Neural cell (in vitro differentiated cells): ENCODE results near the gene SURF4. TPM values are rescaled to one million over a fixed set of nuclear protein-coding genes. Genes with fewer than 3 reads are reported as not detected.

Experiments
- H2AFZ ChIP-seq: fragments of 200-600, 300-800 bp; sonication (generic), shearing (Covaris generic); 2 replicates; pipeline ENCODE4 v1.6.0; 2014; ENCODE audit warnings: low read depth, mild to moderate bottlenecking, antibody characterized with exemption, low read length, moderate library complexity
- H3F3A ChIP-seq: fragments of 200-600 bp; shearing (Covaris generic); 2 replicates; pipeline ENCODE4 v1.6.1; 2016; ENCODE audit warnings: mild to moderate bottlenecking, moderate library complexity, mixed read lengths, antibody characterized with exemption, low read length; ENCODE audit not compliant: insufficient read depth, poor library complexity, severe bottlenecking
- H3K27ac ChIP-seq: fragments of 200-600, 300-800 bp; sonication (generic), shearing (Covaris generic); 2 replicates; pipeline ENCODE4 v1.5.1; 2014; ENCODE audit warnings: mild to moderate bottlenecking, low read length, moderate library complexity
- H3K27me3 ChIP-seq: fragments of 300-800, 200-600 bp; sonication (generic), shearing (Covaris generic); 2 replicates; pipeline ENCODE4 v1.6.0; 2014; ENCODE audit warnings: mild to moderate bottlenecking, low read depth, low read length, moderate library complexity; ENCODE audit not compliant: insufficient read depth
- H3K36me3 ChIP-seq: fragments of 300-800, 200-600 bp; sonication (generic), shearing (Covaris generic); 2 replicates; pipeline ENCODE4 v1.5.1; 2014; ENCODE audit warnings: mild to moderate bottlenecking, antibody characterized with exemption, low read length, moderate library complexity; ENCODE audit not compliant: insufficient read depth
- H3K4me2 ChIP-seq: fragments of 300-800, 200-600 bp; sonication (generic), shearing (Covaris generic); 2 replicates; pipeline ENCODE4 v1.6.0; 2014; ENCODE audit warnings: mild to moderate bottlenecking, low read length
- H3K4me3 ChIP-seq: fragments of 300-800, 200-600 bp; sonication (generic), shearing (Covaris generic); 2 replicates; pipeline ENCODE4 v1.5.1; 2014; ENCODE audit warnings: mild to moderate bottlenecking, low read length, moderate library complexity
- H3K79me2 ChIP-seq: fragments of 200-600 bp; shearing (Covaris generic); replicated peaks from 2 replicates; pipeline ENCODE4 v1.6.0; 2014; ENCODE audit warnings: mild to moderate bottlenecking, low read length, moderate library complexity; ENCODE audit not compliant: insufficient read depth
- H3K9ac ChIP-seq: fragments of 300-800, 200-600 bp; sonication (generic), shearing (Covaris generic); 2 replicates; pipeline ENCODE4 v1.6.1; 2016; ENCODE audit warnings: mild to moderate bottlenecking, low read length, mixed read lengths
- H3K9me2 ChIP-seq: fragments of 200-600 bp; shearing (Covaris generic); 2 replicates; pipeline ENCODE4 v1.6.1; 2016; ENCODE audit warnings: mild to moderate bottlenecking, low read length, mixed read lengths; ENCODE audit not compliant: insufficient read depth
- H3K9me3 ChIP-seq: fragments of 200-600, 300-800 bp; sonication (generic), shearing (Covaris generic); 2 replicates; pipeline ENCODE4 v1.6.1; 2016; ENCODE audit warnings: mild to moderate bottlenecking, mixed run types, low read length, moderate library complexity, mixed read lengths
- H4K20me1 ChIP-seq: fragments of 200-600 bp; shearing (Covaris generic); 2 replicates; pipeline ENCODE4 v1.6.1; 2016; ENCODE audit warnings: mild to moderate bottlenecking, mixed run types; ENCODE audit not compliant: insufficient read depth
- CTCF ChIP-seq: fragments of 450-650 bp; IDR thresholded peaks from 2 replicates; pipeline ENCODE4 v1.5.1; 2014; ENCODE audit warnings: antibody characterized with exemption, mild to moderate bottlenecking, moderate library complexity; ENCODE audit not compliant: poor library complexity, severe bottlenecking
- EP300 ChIP-seq: fragments of 450-650 bp; conservative IDR thresholded peaks from 2 replicates; pipeline ENCODE4 v1.6.1; 2014; ENCODE audit warnings: antibody characterized with exemption, mild to moderate bottlenecking, moderate library complexity; ENCODE audit not compliant: poor library complexity, severe bottlenecking
- EZH2 ChIP-seq: fragments of 200-600, 300-800 bp; shearing (Covaris generic), sonication (generic); IDR thresholded peaks from 2 replicates; pipeline ENCODE4 v1.6.1; 2014; ENCODE audit warnings: antibody characterized with exemption, low read length, borderline replicate concordance, mild to moderate bottlenecking; ENCODE audit not compliant: insufficient read depth, poor library complexity, severe bottlenecking
- MXI1 ChIP-seq: fragments of 450-650 bp; conservative IDR thresholded peaks from 2 replicates; pipeline ENCODE4 v1.6.1; 2014; ENCODE audit warnings: antibody characterized with exemption, mild to moderate bottlenecking; ENCODE audit not compliant: poor library complexity, severe bottlenecking
- POLR2AphosphoS5 ChIP-seq: IDR thresholded peaks from 2 replicates; pipeline ENCODE4 v1.6.1; 2012
- RAD21 ChIP-seq: fragments of 450-650 bp; conservative IDR thresholded peaks from 2 replicates; pipeline ENCODE4 v1.6.1; 2014; ENCODE audit warnings: antibody characterized with exemption, mild to moderate bottlenecking, moderate library complexity
- REST ChIP-seq: IDR thresholded peaks from 2 replicates; pipeline ENCODE4 v1.6.1; 2012; ENCODE audit warnings: borderline replicate concordance
- SMC3 ChIP-seq: fragments of 450-650 bp; conservative IDR thresholded peaks from 2 replicates; pipeline ENCODE4 v1.6.1; 2014; ENCODE audit warnings: antibody characterized with exemption, mild to moderate bottlenecking, moderate library complexity; ENCODE audit not compliant: poor library complexity
- TAF1 ChIP-seq: IDR thresholded peaks from 2 replicates; pipeline ENCODE4 v1.6.1; 2012; ENCODE audit warnings: low read depth
- polyA plus RNA-seq: library from polyadenylated mRNA; depleted of rRNA; stranded (reverse); fragments of >200 nt; gene quantifications from 2 replicates; pipeline ENCODE4 v1.2.3, GENCODE V29; 2014

The SURF4 gene
- polyA plus RNA-seq, 1 donor from 2014 or later, result 78.3 TPM

- Histone ChIP-seq H3K9me2 (no peaks in the 10 kb centered on the region), H2AFZ (no peak overlapping the region), H3F3A (no peaks in the 10 kb centered on the region), H3K79me2 (no peaks in the 10 kb centered on the region), H3K9ac (no peak overlapping the region), H3K9me3 (no peaks in the 10 kb centered on the region), H3K4me3 (no peak overlapping the region), H3K27me3 (no peaks in the 10 kb centered on the region), H3K4me2 (no peak overlapping the region), H3K36me3 (no peaks in the 10 kb centered on the region), H3K27ac (no peak overlapping the region), H4K20me1 (no peaks in the 10 kb centered on the region)
- no peak for TF ChIP-seq CTCF
- TF ChIP-seq REST, result no peak
- no peak for TF ChIP-seq SMC3
- no peak for TF ChIP-seq TAF1
Observed at GRCh38 chr9:133383438-133383837, 7.6 kb upstream of the SURF4 start.

- Histone ChIP-seq H3K9me3 (no peaks in the 10 kb centered on the region), H4K20me1 (no peaks in the 10 kb centered on the region), H3K79me2 (no peaks in the 10 kb centered on the region), H2AFZ (no peak overlapping the region), H3K36me3 (no peaks in the 10 kb centered on the region), H3K4me2 (no peak overlapping the region), H3K27me3 (no peaks in the 10 kb centered on the region), H3K4me3 (no peak overlapping the region), H3F3A (no peaks in the 10 kb centered on the region), H3K27ac (no peak overlapping the region), H3K9me2 (no peaks in the 10 kb centered on the region), H3K9ac (no peak overlapping the region)
- TF ChIP-seq RAD21 (no peak), CTCF (no peak), MXI1 (no peak), EZH2 (no peak), TAF1 (no peak), REST (no peak), EP300 (no peak), SMC3 (no peak), POLR2AphosphoS5 (no peak)
Observed at GRCh38 chr9:133382507-133383141, 6.8 kb upstream of the SURF4 start.
